ENCODE measurements around the gene PAQR4. TPM values are rescaled to one million over a fixed set of nuclear protein-coding genes. Genes with fewer than 3 reads are reported as not detected.

The PAQR4 gene
- total and polyA plus RNA-seq, 10 of the 15 experiments (the other 5 are each of a cell fraction or from before 2014, with no cell fraction given), result 0.39 to 31.8 (median 13.5) TPM

GRCh38 chr16:2936436-2937011 is 32.6 kb upstream of the PAQR4 start:
- Histone ChIP-seq H3K9me3 (replicated peaks; ENCODE audit: control insufficient read depth, insufficient read depth, low read length) (no peaks in the 10 kb centered on the region), H3K4me3 (no peak overlapping the region), H3K79me2 (ENCODE audit: control insufficient read depth, insufficient read depth, low read length) (no peaks in the 10 kb centered on the region), H3K4me2 (ENCODE audit: control insufficient read depth, insufficient read depth) (no peak overlapping the region), H2AFZ (ENCODE audit: control insufficient read depth, low read depth, low read length) (no peak overlapping the region), H3K4me1 (ENCODE audit: control insufficient read depth, insufficient read depth, low read length) (peaks cover 4% of the 10 kb centered on the region; the same call in 1 of the 2 replicates), H3K9ac (ENCODE audit: control insufficient read depth, insufficient read depth, low read length) (no peak overlapping the region), H3K36me3 (ENCODE audit: control insufficient read depth in 2 of 2, insufficient read depth in 2 of 2, low read length in 1 of 2) (peaks cover 10 to 16% of the 10 kb centered on the region in 2 experiments; a peak in 3 of 4 replicates), H3K27ac (ENCODE audit: control insufficient read depth, insufficient read depth) (no peak overlapping the region), H3K27me3 (replicated peaks in 1 of 2; ENCODE audit: control insufficient read depth in 2 of 2, insufficient read depth in 2 of 2, low read length in 1 of 2) (no peaks in the 10 kb centered on the region), H4K20me1 (ENCODE audit: control insufficient read depth, insufficient read depth) (no peaks in the 10 kb centered on the region)
- CTCF ChIA-PET, result no interaction called here
- intact Hi-C loops (cut with micrococcal nuclease; ENCODE audit: unreplicated experiment), result no loop called here
- SMC1A ChIA-PET (ENCODE audit: uncharacterized antibody, unreplicated experiment), result no interaction called here
- in situ Hi-C loops (cut with MboI), result no loop called here
- POLR2A ChIA-PET, result no interaction called here
- 81% methylated on average over 18 of the region's 22 CpGs for WGBS (ENCODE audit: insufficient coverage, insufficient replicate concordance, low lambda C conversion rate, missing lambda C conversion rate)
- no TSS peak for BruUV-seq (replicated peaks)
- no peak for TF ChIP-seq BCLAF1 (IDR thresholded peaks at IDR 0.05)
- TF ChIP-seq NRF1 (conservative IDR thresholded peaks at IDR 0.05; ENCODE audit: low read depth, low read length), result no peak
- no peak for TF ChIP-seq USF2 (IDR thresholded peaks at IDR 0.05; ENCODE audit: borderline replicate concordance, low read depth, low read length)
- TF ChIP-seq PBX3 (IDR thresholded peaks at IDR 0.05; ENCODE audit: insufficient replicate concordance, low read depth, low read length), result no peak
- no peak for TF ChIP-seq SMC3 (IDR thresholded peaks at IDR 0.05; ENCODE audit: borderline replicate concordance, low read length)
- TF ChIP-seq LARP7 (IDR thresholded peaks at IDR 0.05), result no peak
- no peak for TF ChIP-seq SREBF1 (IDR thresholded peaks at IDR 0.05; ENCODE audit: low read length)
- TF ChIP-seq CBX3 (IDR thresholded peaks at IDR 0.05; ENCODE audit: borderline replicate concordance, low read depth), result no peak
- no peak for TF ChIP-seq MYB (IDR thresholded peaks at IDR 0.05; ENCODE audit: borderline replicate concordance, low read depth, low read length)
- TF ChIP-seq HDAC6 (IDR thresholded peaks at IDR 0.05; ENCODE audit: unreplicated experiment), result no peak
- ATAC-seq (no peak), DNase-seq (ENCODE audit: low read depth, low spot score) (no peak), FAIRE-seq (no peak)
- RAD21 ChIA-PET (ENCODE audit: unreplicated experiment), result no interaction called here
